Colonic mucosa (tissue), 4 donors: ENCODE data around the gene GPR31. TPM values are rescaled to one million over a fixed set of nuclear protein-coding genes. Genes with fewer than 3 reads are reported as not detected.

Experiments
- DNase-seq: peaks from one replicate; pipeline ENCODE4 v3.0.0-alpha.2; 2020
- H3K27ac ChIP-seq: fragments of 200-600 bp; one replicate; pipeline ENCODE4 v1.8.0; 2021
- H3K27me3 ChIP-seq: fragments of 200-600 bp; one replicate; pipeline ENCODE4 v1.8.0; 2021
- H3K36me3 ChIP-seq: fragments of 200-600 bp; one replicate; pipeline ENCODE4 v1.8.0; 2021
- H3K4me1 ChIP-seq: fragments of 200-600 bp; one replicate; pipeline ENCODE4 v1.8.0; 2021; ENCODE audit warnings: mild to moderate bottlenecking
- H3K4me3 ChIP-seq: fragments of 200-600 bp; one replicate; pipeline ENCODE4 v1.8.0; 2021
- H3K9ac ChIP-seq, 2 donors: one replicate each; pipeline ENCODE4 v1.7.0; 2013; ENCODE audit warnings: control low read depth in 2 of 2, low read depth in 2 of 2, low read length in 2 of 2
- H3K9me3 ChIP-seq: fragments of 200-600 bp; one replicate; pipeline ENCODE4 v1.8.0; 2021
- CTCF ChIP-seq: fragments of 200-600 bp; IDR thresholded peaks from one replicate; pipeline ENCODE4 v1.8.0; 2022; ENCODE audit warnings: antibody characterized with exemption, mild to moderate bottlenecking
- intact Hi-C: fragments of 100-400 bp; cut with DNase I; formaldehyde crosslinking; loops from one replicate; pipeline ENCODE4 v1.14.1; 2022
- total RNA-seq, 2 donors: library from RNA; stranded (reverse); fragmentation: NEBNext Ultra II Directional in 1 of 2; extraction: Animal tissue kit (Norgen Biotek cat#: 25700) in 1 of 2; gene quantifications; one replicate each; pipeline ENCODE4 v1.2.1, GENCODE V29; 2021
- donor health status: healthy.
- donor health status: DM: no; HTN: no; CAD: no.
- donor health status: DM: no; HTN: no; CAD: no.

The GPR31 gene
- total RNA-seq, 2 donors from 2014 or later = not detected

DNA sequence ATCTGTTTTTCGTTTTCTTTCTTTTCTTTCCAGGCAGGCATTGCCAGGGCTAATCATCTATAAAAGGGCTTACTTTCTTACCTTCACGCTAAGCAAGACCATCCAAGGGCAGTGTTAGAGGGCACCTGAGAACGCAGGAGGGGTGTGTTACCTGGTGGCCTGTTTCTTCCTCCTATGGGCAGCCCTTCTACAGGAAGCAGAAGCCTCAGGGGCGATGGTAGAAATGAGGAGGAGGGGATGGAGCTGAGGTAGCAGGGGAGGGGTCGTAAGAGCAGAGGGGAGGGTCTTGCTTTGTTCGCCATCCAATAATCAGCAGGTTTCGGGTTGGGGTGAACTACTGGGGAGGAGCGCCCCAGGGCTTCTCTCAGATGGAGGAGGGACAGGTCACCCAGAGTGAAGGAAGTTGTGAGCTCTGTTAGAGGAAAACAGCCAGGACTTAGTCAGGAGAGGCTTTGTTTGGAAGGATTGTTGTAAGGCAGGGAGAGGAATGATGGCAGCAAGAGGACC lies 36.4 kb downstream of the GPR31 start:
- Histone ChIP-seq H3K9ac (no peak overlapping the region), H3K27ac (no peak overlapping the region), H3K4me3 (no peak overlapping the region), H3K36me3 (no peaks in the 10 kb centered on the region), H3K9me3 (no peaks in the 10 kb centered on the region), H3K4me1 (peaks cover 4% of the 10 kb centered on the region), H3K27me3 (no peaks in the 10 kb centered on the region)
- DNase-seq = no peak
- no peak for TF ChIP-seq CTCF
- intact Hi-C loops = no loop called here

DNA sequence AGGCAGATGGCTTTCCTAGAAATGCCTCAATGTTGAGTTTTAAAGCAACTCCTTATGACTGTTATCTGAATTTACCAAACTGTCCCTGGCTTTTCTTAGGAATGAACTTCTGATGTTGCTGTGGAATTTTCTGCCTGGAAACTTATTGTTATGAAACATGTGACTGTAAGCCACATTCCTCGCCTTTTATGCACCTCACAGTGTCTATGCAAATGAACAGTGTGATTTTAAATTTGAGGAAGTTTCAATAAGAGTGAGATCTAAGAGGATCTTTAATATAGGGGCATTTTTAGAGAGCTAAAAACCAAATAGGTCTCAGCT lies 37.2 kb downstream of the GPR31 start:
- H3K9me3 ChIP-seq = no peaks in the 10 kb centered on the region
- no peak overlapping the region for H3K9ac ChIP-seq
- peaks cover 4% of the 10 kb centered on the region for H3K4me1 ChIP-seq
- no peak for TF ChIP-seq CTCF
- no peaks in the 10 kb centered on the region for H3K27me3 ChIP-seq
- no peak overlapping the region for H3K4me3 ChIP-seq
- no peak overlapping the region for H3K27ac ChIP-seq
- no peak for DNase-seq
- intact Hi-C loops = no loop called here
- H3K36me3 ChIP-seq = no peaks in the 10 kb centered on the region

DNA sequence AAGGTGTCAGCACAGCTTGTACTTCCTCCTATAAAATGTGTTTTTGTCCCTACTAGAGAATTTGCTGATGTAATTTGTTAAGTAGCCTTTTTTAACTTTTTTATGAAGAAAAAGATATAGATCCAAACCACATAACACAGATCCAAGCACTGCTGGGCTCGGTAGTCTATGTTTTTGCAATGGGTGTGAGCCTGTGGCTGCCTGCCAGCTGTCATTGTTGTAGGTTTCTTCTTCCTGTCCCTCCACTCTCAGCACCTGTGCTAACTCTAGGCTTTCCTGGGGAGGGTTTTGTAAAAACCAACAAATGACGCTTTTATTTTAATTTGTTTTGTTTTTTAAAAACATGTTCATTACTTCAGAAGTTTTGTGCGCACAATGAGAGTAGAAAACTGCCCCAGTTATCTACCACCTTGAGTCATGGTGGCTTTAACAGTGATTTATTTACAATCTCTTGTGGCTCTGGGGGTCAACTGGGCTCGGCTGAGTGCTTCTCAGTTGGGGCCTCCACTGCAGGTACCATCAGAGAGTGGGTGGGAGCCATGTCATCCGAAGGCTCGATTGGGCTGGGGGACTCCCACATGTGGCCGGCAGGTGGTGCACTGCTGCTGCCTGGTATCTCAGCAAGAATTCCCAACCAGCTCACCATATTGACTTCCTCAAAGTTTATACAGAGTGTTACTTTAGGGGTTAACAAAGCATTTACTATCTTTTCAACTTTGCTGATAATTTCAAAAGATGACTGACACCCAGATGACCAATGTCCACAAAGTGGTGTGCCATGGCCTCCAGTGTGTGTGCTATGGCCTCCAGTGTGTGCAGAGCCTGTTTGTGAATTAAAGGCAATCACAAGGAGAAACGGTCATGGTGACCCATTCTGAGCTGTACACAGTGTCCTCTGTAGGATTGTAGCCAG lies 37.9 kb downstream of the GPR31 start:
- Histone ChIP-seq H3K27me3 (no peaks in the 10 kb centered on the region), H3K9ac (no peak overlapping the region), H3K27ac (no peak overlapping the region), H3K4me3 (no peak overlapping the region), H3K36me3 (no peaks in the 10 kb centered on the region), H3K9me3 (no peaks in the 10 kb centered on the region), H3K4me1 (peaks cover 4% of the 10 kb centered on the region)
- no peak for TF ChIP-seq CTCF
- peak; percentile 70 for DNase-seq
- intact Hi-C loops = no loop called here

DNA sequence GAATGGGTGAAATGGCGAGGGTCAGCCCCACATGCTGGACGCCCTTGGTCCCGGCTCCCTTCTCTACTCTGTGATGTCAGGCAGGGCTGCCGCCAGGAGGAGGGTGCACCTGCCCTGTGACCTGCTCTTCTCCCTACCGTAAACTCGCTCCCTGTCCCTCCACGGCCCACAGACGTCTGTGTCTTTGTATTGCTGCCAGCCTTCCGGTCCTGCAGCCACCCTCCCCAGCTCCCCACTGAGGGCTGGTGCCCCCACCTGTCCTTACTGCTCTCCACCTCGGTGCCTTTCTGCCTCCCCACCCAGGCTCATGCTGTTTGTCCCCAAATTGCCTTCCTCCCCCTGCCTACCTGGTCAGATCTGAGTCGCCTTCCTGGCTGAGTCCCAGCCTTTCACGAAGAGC lies 38.9 kb downstream of the GPR31 start:
- Histone ChIP-seq H3K36me3 (no peaks in the 10 kb centered on the region), H3K27me3 (no peaks in the 10 kb centered on the region), H3K4me3 (no peak overlapping the region), H3K4me1 (peaks cover 3% of the 10 kb centered on the region), H3K27ac (no peak overlapping the region), H3K9me3 (no peaks in the 10 kb centered on the region), H3K9ac (peak overlapping the region in 1 of 2 donors; percentile 27)
- intact Hi-C loops = no loop called here
- DNase-seq = no peak
- TF ChIP-seq CTCF = no peak

DNA sequence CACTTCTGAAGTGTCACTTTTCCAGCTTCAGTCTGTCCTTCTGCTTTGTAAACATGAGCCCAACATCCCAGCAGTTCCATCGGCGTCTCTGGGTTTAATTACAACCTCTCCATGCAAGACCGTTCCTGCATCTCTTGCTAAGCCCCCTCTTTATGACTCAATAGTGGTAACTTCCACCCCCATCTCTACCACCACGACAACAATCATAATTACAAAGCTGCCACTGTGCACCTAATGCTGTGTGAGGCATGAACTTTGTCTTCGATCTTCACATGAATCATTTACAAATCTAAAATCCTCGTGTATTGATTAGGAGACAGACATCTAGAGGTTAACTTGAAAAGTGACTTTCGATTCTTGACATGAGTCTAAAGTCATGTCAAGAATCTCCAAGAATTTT lies 39.8 kb downstream of the GPR31 start:
- Histone ChIP-seq H3K9me3 (no peaks in the 10 kb centered on the region), H3K4me3 (no peak overlapping the region), H3K9ac (no peak overlapping the region), H3K36me3 (no peaks in the 10 kb centered on the region), H3K27me3 (no peaks in the 10 kb centered on the region), H3K4me1 (no peaks in the 10 kb centered on the region), H3K27ac (no peak overlapping the region)
- no peak for DNase-seq
- no peak for TF ChIP-seq CTCF
- intact Hi-C loops = no loop called here
